Measurements from ENCODE around the gene CXCL1. TPM values are rescaled to one million over a fixed set of nuclear protein-coding genes. Genes with fewer than 3 reads are reported as not detected.

Gene CXCL1
- total RNA-seq, 4 donors from 2014 or later: 1.8 to 9.1 (median 3.4) TPM; not detected in 1

DNA sequence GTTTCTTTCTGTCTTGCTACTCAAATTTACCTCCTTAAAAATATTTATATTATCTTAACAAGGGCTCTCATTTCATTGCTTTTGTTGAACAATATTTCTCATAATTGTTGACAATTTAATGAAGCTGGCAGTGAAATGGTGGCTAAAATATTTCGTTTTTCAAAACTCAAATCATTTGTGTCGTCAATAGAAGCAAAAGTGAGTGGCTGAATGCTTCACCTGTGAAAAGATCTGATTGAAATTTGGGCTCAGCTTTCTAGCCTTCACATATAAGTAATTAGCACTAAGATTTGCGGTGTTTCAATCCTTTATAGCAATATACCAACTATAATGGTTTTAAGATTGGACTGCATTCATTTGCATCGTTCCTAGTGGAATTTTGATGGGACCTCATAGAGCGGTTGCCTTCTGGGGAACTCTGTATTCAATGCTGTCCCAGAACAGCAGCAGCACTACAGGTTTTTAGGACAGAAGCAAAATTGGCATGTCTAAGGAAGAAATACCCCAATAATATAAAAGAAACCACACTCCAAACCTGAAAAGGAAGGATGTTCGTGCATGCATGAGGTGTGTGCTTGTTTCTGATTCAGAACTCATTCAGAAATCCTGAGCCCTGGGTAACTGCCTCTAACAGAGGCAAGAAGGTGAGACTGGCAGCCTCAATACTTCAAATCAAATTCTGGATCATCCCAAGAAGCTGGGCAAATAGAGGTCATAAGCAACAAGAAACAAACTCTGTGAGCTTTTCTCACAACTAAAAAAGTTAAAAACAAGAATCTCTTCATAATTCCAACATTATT, 2.5 kb downstream of the CXCL1 start:
- Histone ChIP-seq H3K4me1 (peaks cover 3 to 17% (median 14%) of the 10 kb centered on the region in 4 donors), H3K4me3 (no peak overlapping the region), H3K36me3 (no peaks in the 10 kb centered on the region), H3K9me3 (no peaks in the 10 kb centered on the region), H3K27me3 (peaks cover 0 to 24% (median 5%) of the 10 kb centered on the region in 4 donors), H3K27ac (replicated peaks in 1 of 4) (no peak overlapping the region)
- intact Hi-C loops (cut with DNase I): no loop called here
- DNase-seq (ENCODE audit: extremely low spot score): no peak
- WGBS: 87% methylated on average over 6 of the region's 6 CpGs
- TF ChIP-seq, protein P1, sequence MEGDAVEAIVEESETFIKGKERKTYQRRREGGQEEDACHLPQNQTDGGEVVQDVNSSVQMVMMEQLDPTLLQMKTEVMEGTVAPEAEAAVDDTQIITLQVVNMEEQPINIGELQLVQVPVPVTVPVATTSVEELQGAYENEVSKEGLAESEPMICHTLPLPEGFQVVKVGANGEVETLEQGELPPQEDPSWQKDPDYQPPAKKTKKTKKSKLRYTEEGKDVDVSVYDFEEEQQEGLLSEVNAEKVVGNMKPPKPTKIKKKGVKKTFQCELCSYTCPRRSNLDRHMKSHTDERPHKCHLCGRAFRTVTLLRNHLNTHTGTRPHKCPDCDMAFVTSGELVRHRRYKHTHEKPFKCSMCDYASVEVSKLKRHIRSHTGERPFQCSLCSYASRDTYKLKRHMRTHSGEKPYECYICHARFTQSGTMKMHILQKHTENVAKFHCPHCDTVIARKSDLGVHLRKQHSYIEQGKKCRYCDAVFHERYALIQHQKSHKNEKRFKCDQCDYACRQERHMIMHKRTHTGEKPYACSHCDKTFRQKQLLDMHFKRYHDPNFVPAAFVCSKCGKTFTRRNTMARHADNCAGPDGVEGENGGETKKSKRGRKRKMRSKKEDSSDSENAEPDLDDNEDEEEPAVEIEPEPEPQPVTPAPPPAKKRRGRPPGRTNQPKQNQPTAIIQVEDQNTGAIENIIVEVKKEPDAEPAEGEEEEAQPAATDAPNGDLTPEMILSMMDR (IDR thresholded peaks at IDR 0.05): no peak
- TF ChIP-seq EP300 (IDR thresholded peaks at IDR 0.05) (no peak), POLR2AphosphoS5 (IDR thresholded peaks at IDR 0.05) (no peak), POLR2A (IDR thresholded peaks at IDR 0.05; ENCODE audit: low read depth) (no peak)

DNA sequence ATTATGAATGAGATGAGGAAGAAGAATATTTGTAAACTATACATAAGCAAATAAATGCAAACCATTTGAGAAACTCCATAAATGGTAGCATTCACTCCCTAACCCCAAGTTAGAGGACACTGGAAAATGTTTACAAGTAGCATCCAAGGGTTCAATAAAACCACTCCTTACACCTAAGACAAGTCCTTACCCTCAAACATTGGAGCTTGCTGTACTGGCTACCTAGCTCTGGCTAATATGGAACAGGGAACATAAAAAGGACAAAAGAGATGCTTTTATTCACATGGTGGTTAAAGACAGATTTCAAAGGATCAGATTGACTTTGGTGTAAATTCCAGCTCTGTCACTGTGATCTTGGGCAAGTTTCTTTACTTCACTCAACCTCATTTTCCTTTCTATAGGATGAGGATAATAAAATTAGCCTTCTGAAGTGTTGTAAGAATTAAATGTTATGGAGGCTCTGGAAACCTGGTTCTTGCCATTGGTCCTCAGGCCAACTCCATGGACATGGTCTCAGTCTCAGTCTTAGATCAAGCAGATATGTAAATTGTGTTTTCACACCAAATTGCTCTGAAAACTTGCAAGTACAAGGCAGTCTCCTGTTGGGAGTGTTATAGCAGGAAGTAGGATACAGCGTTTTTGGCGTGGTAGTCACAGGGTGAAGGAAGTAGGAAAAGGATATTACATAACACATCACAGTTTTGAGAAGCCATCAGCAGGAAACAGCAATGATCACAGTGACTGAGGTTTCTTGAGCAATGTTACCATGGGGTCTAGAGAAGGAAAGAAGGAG, 3.3 kb downstream of the CXCL1 start:
- H3K4me3 ChIP-seq: no peak overlapping the region
- TF ChIP-seq POLR2AphosphoS5 (IDR thresholded peaks at IDR 0.05): no peak
- TF ChIP-seq, protein P1 (IDR thresholded peaks at IDR 0.05): no peak
- no peak for TF ChIP-seq POLR2A (IDR thresholded peaks at IDR 0.05; ENCODE audit: low read depth)
- TF ChIP-seq EP300 (IDR thresholded peaks at IDR 0.05): no peak
- H3K36me3 ChIP-seq: no peaks in the 10 kb centered on the region
- no peaks in the 10 kb centered on the region for H3K9me3 ChIP-seq
- H3K27ac ChIP-seq (replicated peaks in 1 of 4): no peak overlapping the region
- WGBS: 81% methylated on average over 2 of the region's 2 CpGs
- intact Hi-C loops (cut with DNase I): no loop called here
- peaks cover 0 to 18% (median 5%) of the 10 kb centered on the region in 4 donors for H3K27me3 ChIP-seq
- peaks cover 3 to 17% (median 14%) of the 10 kb centered on the region in 4 donors for H3K4me1 ChIP-seq
- DNase-seq (ENCODE audit: extremely low spot score): no peak

DNA sequence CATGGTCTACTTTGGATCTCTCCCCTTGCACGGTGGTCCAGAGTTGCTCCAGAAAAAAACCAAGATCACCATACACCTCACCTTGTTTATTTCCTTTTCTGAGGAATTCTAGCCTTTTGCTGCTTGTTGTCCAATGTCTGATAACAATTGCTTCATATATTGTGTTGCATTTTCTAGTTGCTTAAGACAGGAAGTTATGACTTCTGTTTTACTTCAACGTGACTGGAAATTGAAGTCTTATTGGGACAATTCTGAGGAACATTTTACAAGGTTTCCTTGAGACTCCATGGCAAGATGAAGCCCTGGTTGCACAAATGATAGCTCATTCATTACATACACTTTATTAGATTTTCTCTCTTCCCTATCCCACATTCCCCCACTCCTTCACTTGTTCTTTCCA, 5.2 kb downstream of the CXCL1 start:
- no peaks in the 10 kb centered on the region for H3K36me3 ChIP-seq
- no peak overlapping the region for H3K27ac ChIP-seq (replicated peaks in 1 of 4)
- peaks cover 0 to 10% (median 3%) of the 10 kb centered on the region in 4 donors for H3K27me3 ChIP-seq
- no peaks in the 10 kb centered on the region for H3K9me3 ChIP-seq
- 70% methylated on average over 2 of the region's 2 CpGs for WGBS
- TF ChIP-seq POLR2A (IDR thresholded peaks at IDR 0.05; ENCODE audit: low read depth) (no peak), POLR2AphosphoS5 (IDR thresholded peaks at IDR 0.05) (no peak), EP300 (IDR thresholded peaks at IDR 0.05) (no peak)
- TF ChIP-seq, protein P1 (IDR thresholded peaks at IDR 0.05): no peak
- H3K4me3 ChIP-seq: no peak overlapping the region
- no peak for DNase-seq (ENCODE audit: extremely low spot score)
- peaks cover 3 to 9% (median 6%) of the 10 kb centered on the region in 4 donors for H3K4me1 ChIP-seq
- intact Hi-C loops (cut with DNase I): no loop called here

DNA sequence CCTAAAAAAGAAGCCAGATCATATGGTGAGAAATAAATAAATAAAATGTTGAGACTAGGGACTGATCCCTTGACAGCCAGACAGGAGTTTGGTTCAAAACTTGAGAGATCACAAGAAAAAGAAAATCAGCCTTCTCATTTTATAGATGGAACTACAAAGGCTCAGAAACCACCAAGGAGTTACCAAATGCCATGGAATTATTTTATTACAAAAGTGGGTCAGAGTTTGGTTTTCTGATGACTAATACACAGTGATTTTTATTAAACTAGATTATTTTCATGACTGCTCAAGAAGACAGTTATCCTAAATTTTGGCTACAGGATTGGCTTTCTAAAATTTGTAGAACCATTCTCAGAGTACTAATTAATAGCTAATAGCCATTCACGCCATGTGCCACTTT, 6.2 kb downstream of the CXCL1 start:
- 97% methylated on average over 1 of the region's 1 CpG for WGBS
- intact Hi-C loops (cut with DNase I): no loop called here
- Histone ChIP-seq H3K27me3 (peaks cover 0 to under 1% (median 0%) of the 10 kb centered on the region in 4 donors), H3K4me1 (no peaks in the 10 kb centered on the region), H3K4me3 (no peak overlapping the region), H3K36me3 (no peaks in the 10 kb centered on the region), H3K9me3 (no peaks in the 10 kb centered on the region), H3K27ac (replicated peaks in 1 of 4) (no peak overlapping the region)
- TF ChIP-seq POLR2A (IDR thresholded peaks at IDR 0.05; ENCODE audit: low read depth): no peak
- TF ChIP-seq, protein P1 (IDR thresholded peaks at IDR 0.05): no peak
- no peak for TF ChIP-seq POLR2AphosphoS5 (IDR thresholded peaks at IDR 0.05)
- TF ChIP-seq EP300 (IDR thresholded peaks at IDR 0.05): no peak
- DNase-seq (ENCODE audit: extremely low spot score): no peak

Data from esophagus muscularis mucosa (tissue), 4 donors.